ENCODE data around the gene TDP1.

TDP1 gene

DNA sequence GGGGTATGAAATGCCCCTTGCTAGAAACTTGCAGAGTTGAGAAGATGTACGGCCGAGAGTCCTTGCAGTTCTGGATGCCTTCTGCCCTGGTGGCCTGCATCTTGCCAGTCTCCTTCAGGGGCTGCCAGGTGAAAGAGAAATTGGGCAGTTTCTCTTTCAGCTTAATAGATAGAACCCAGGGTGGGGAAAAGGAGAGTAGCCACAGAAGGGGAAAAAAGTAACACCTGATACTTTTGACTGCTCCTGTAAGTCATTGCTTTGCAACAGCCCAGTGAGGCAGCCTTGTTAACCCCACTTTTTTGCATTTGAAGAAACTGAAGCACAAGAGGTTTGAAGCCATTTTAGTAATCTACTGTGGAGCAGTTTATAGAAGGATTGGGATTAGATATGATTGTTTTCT lies 27.6 kb downstream of the TDP1 start:
- H3K4me3 ChIP-seq (ENCODE audit: control insufficient read depth, low read depth, low read length): no peak overlapping the region
- TF ChIP-seq, protein P1, sequence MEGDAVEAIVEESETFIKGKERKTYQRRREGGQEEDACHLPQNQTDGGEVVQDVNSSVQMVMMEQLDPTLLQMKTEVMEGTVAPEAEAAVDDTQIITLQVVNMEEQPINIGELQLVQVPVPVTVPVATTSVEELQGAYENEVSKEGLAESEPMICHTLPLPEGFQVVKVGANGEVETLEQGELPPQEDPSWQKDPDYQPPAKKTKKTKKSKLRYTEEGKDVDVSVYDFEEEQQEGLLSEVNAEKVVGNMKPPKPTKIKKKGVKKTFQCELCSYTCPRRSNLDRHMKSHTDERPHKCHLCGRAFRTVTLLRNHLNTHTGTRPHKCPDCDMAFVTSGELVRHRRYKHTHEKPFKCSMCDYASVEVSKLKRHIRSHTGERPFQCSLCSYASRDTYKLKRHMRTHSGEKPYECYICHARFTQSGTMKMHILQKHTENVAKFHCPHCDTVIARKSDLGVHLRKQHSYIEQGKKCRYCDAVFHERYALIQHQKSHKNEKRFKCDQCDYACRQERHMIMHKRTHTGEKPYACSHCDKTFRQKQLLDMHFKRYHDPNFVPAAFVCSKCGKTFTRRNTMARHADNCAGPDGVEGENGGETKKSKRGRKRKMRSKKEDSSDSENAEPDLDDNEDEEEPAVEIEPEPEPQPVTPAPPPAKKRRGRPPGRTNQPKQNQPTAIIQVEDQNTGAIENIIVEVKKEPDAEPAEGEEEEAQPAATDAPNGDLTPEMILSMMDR (IDR thresholded peaks at IDR 0.05; ENCODE audit: control insufficient read depth, insufficient read depth, low read depth, low read length, missing control alignments): no peak
- DNase-seq (ENCODE audit: low read depth): no peak

DNA sequence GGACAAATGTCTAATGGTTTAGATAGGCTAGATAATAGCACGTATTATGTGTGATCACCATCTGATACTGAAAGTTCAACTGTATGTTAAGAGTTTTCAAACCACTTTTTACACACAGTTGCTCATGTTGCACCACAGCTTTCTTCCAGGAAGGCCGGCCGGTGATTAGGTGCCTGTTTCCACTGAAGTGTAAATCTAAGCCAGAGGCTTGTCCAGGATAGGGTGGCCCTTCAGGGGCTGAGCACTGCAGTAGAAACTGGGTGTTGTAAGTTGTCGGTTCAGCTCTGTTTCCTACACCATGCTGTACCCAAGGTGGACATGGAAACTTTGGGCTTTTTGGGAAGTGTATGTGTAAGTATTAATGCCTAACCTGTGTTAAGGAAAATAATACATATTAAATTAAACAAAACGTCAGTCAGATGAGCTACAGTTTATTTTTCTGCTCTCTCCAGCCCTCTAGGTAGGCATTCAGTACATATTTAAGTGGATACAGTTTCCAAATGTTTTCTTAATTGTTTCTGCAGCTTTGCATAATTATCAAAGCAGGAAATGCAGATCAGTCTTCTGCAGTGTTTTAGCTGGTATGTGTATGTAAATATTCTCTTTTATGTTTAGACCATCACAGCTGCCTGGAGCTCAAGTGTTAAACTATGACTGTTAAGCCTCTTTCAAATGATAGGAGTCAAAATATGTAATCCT lies 30.9 kb downstream of the TDP1 start:
- H3K4me3 ChIP-seq (ENCODE audit: control insufficient read depth, low read depth, low read length): no peak overlapping the region
- TF ChIP-seq, protein P1 (IDR thresholded peaks at IDR 0.05; ENCODE audit: control insufficient read depth, insufficient read depth, low read depth, low read length, missing control alignments): no peak
- no peak for DNase-seq (ENCODE audit: low read depth)

DNA sequence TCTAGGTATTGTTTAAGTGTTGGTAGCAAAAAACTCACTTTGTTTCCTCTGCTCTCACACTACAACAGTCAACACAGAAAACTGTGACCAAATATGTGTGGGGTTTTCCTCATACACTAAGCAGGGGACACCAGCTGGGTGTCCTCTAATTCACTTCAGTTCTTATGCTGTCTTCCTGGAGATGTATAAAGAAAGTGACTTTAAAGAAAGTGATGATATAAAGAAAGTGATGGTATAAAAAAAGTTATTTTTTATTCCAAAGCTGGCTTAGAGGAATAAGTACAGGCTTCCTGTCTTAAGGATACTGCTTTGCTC lies 31.4 kb downstream of the TDP1 start:
- no peak for DNase-seq (ENCODE audit: low read depth)
- no peak overlapping the region for H3K4me3 ChIP-seq (ENCODE audit: control insufficient read depth, low read depth, low read length)
- TF ChIP-seq, protein P1 (IDR thresholded peaks at IDR 0.05; ENCODE audit: control insufficient read depth, insufficient read depth, low read depth, low read length, missing control alignments): no peak

DNA sequence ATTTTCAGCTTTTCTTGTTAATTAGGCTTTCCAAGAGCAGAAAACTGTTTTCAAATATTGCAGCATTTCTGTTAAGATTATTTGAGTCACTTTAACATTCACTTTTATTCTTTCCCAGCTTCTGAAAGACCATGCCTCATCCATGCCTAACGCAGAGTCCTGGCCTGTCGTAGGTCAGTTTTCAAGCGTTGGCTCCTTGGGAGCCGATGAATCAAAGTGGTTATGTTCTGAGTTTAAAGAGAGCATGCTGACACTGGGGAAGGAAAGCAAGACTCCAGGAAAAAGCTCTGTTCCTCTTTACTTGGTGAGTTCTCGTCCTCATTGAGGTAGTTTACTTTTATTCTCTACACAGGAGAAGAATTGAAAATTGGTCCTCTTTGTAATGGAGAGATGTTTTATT lies 33.1 kb downstream of the TDP1 start:
- TF ChIP-seq, protein P1 (IDR thresholded peaks at IDR 0.05; ENCODE audit: control insufficient read depth, insufficient read depth, low read depth, low read length, missing control alignments): no peak
- no peak overlapping the region for H3K4me3 ChIP-seq (ENCODE audit: control insufficient read depth, low read depth, low read length)
- no peak for DNase-seq (ENCODE audit: low read depth)

DNA sequence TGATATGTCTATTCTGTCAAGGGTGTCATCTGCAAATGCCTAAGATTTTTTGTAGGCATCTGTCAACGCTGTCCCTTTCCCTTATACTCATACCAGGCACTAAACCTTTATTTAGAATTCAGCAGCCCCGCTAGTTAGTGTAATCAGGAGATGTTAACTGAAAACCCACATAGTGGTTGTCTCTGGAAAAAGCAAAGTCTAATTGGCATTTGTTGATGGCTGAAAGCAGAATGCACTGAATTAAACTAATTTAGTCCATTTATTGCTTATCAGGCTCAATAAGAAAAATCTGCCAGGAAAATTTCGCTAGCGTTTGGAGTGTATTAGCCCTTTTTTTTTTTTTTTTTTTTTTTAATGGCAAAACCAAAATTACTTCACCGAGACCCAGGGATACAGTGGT lies 34.5 kb downstream of the TDP1 start:
- TF ChIP-seq, protein P1 (IDR thresholded peaks at IDR 0.05; ENCODE audit: control insufficient read depth, insufficient read depth, low read depth, low read length, missing control alignments): no peak
- no peak overlapping the region for H3K4me3 ChIP-seq (ENCODE audit: control insufficient read depth, low read depth, low read length)
- DNase-seq (ENCODE audit: low read depth): no peak

DNA sequence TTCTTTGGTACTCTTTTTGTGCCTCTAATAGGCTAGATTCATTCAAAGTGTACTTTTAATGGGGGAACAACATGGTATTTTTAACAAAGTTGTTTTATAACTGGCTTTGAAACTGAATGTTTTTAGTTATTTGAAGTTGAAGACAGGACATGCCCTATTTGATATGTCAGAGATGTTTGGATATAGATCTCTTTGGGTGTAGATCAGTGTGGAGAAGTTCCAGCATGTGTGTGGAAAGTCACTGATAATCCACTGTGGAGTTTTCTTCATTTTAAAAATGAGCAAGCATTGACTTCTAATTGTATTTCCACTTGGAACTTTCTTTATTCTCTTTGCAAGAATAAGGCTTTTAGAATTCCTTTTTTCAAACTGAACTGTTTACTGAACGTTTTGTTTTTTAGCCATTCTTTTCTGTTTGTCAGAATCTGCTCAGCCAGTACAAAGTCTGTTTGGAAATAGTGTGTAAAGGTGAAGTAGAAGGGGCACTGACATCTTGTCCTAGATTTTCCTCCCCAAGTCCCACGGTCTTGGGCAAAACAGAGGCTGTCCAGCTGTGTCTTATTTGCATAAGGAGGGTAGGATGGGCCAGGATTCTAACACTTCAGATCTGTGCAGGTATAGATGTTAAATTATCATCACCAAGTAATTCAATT lies 35.0 kb downstream of the TDP1 start:
- DNase-seq (ENCODE audit: low read depth): no peak
- TF ChIP-seq, protein P1 (IDR thresholded peaks at IDR 0.05; ENCODE audit: control insufficient read depth, insufficient read depth, low read depth, low read length, missing control alignments): no peak
- no peak overlapping the region for H3K4me3 ChIP-seq (ENCODE audit: control insufficient read depth, low read depth, low read length)

Measured in AG09309 (cell line).